Mesenchymal stem cell (in vitro differentiated cells and primary cell): Measurements from ENCODE around the gene UNC13D.
"Not testable (repeated sequence)": the region's sequence is repeated elsewhere in the genome, so short reads cannot be mapped to it uniquely, and the experiment has no call there.

ENCODE experiments used
- DNase-seq: peaks from one replicate; pipeline ENCODE4 v3.0.0-alpha.2; 2013
- H2AFZ ChIP-seq: one replicate; pipeline ENCODE4 v1.6.1; 2013; ENCODE audit warnings: low read depth, mild to moderate bottlenecking, control low read depth, inconsistent platforms, low read length, moderate library complexity
- H2AK5ac ChIP-seq: 2 replicates; pipeline ENCODE4 v1.6.1; 2013; ENCODE audit warnings: low read length, moderate library complexity, mild to moderate bottlenecking, inconsistent platforms; ENCODE audit not compliant: severe bottlenecking
- H2BK120ac ChIP-seq: one replicate; pipeline ENCODE4 v1.6.1; 2013; ENCODE audit warnings: low read depth, mild to moderate bottlenecking, inconsistent platforms, low read length, moderate library complexity
- H2BK12ac ChIP-seq, 2 experiments: one replicate each; pipeline ENCODE4 v1.6.1; 2013; ENCODE audit warnings: inconsistent platforms in 2 of 2, low read length in 2 of 2, mild to moderate bottlenecking in 2 of 2, moderate library complexity in 2 of 2, control low read depth in 1 of 2
- H2BK15ac ChIP-seq: one replicate; pipeline ENCODE4 v1.6.1; 2013; ENCODE audit warnings: mild to moderate bottlenecking, low read depth, inconsistent platforms; ENCODE audit not compliant: poor library complexity, severe bottlenecking
- H2BK5ac ChIP-seq: 2 replicates; pipeline ENCODE4 v1.6.1; 2013; ENCODE audit warnings: low read depth, mild to moderate bottlenecking, low read length, control low read depth, inconsistent platforms; ENCODE audit not compliant: poor library complexity, severe bottlenecking
- H3K14ac ChIP-seq, 2 experiments: one replicate each; pipeline ENCODE4 v1.6.1; 2013; ENCODE audit warnings: inconsistent platforms in 2 of 2, low read length in 2 of 2, control low read depth in 1 of 2, mild to moderate bottlenecking in 1 of 2, moderate library complexity in 1 of 2
- H3K18ac ChIP-seq, 2 experiments: one replicate each; pipeline ENCODE4 v1.6.1; 2013; ENCODE audit warnings: inconsistent platforms in 2 of 2, low read length in 2 of 2, control low read depth in 1 of 2, low read depth in 1 of 2, mild to moderate bottlenecking in 1 of 2
- H3K23ac ChIP-seq, 2 experiments: one replicate each; pipeline ENCODE4 v1.6.1; 2013; ENCODE audit warnings: inconsistent platforms in 2 of 2, low read length in 2 of 2, mild to moderate bottlenecking in 2 of 2, moderate library complexity in 2 of 2, control low read depth in 1 of 2
- H3K27ac ChIP-seq: 2 replicates; pipeline ENCODE4 v1.5.1; 2013; ENCODE audit warnings: mild to moderate bottlenecking, moderate library complexity, low read length, control low read depth, inconsistent platforms; ENCODE audit not compliant: poor library complexity, severe bottlenecking
- H3K27me3 ChIP-seq, 2 experiments: 2 replicates each; pipeline versions ENCODE4 v1.6.1 to v1.7.0; 2013; ENCODE audit warnings: low read length in 2 of 2, mild to moderate bottlenecking in 2 of 2, moderate library complexity in 2 of 2, control low read depth in 1 of 2, inconsistent platforms in 1 of 2; ENCODE audit not compliant: control insufficient read depth in 1 of 2, insufficient read depth in 1 of 2
- H3K36me3 ChIP-seq, 2 experiments: 2 replicates each; pipeline versions ENCODE4 v1.6.1 to v1.7.0; 2013; ENCODE audit warnings: low read length in 2 of 2, control low read depth in 1 of 2, inconsistent platforms in 1 of 2, low read depth in 1 of 2, mild to moderate bottlenecking in 1 of 2; ENCODE audit not compliant: insufficient read depth in 2 of 2, control insufficient read depth in 1 of 2
- H3K4ac ChIP-seq, 2 experiments: one replicate each; pipeline ENCODE4 v1.6.1; 2013; ENCODE audit warnings: inconsistent platforms in 2 of 2, low read length in 2 of 2, mild to moderate bottlenecking in 2 of 2, moderate library complexity in 2 of 2, control low read depth in 1 of 2, low read depth in 1 of 2
- H3K4me1 ChIP-seq: 2 replicates; pipeline ENCODE4 v1.6.1; 2013; ENCODE audit warnings: low read depth, low read length, control low read depth; ENCODE audit not compliant: control insufficient read depth, insufficient read depth
- H3K4me2 ChIP-seq: 2 replicates; pipeline ENCODE4 v1.6.1; 2013; ENCODE audit warnings: low read length, mild to moderate bottlenecking, inconsistent platforms; ENCODE audit not compliant: poor library complexity, severe bottlenecking
- H3K4me3 ChIP-seq, 2 experiments: 2 replicates each; pipeline versions ENCODE4 v1.5.1 to v1.7.0; 2013; ENCODE audit warnings: low read length in 2 of 2, mild to moderate bottlenecking in 2 of 2, control low read depth in 1 of 2, low read depth in 1 of 2; ENCODE audit not compliant: insufficient read depth in 1 of 2
- H3K79me1 ChIP-seq: replicated peaks from 2 replicates; pipeline ENCODE4 v1.6.1; 2013; ENCODE audit warnings: mild to moderate bottlenecking, control low read depth, low read length, inconsistent platforms; ENCODE audit not compliant: poor library complexity, severe bottlenecking
- H3K9ac ChIP-seq: 2 replicates; pipeline ENCODE4 v1.7.0; 2013; ENCODE audit warnings: mild to moderate bottlenecking, low read length, moderate library complexity
- H3K9me3 ChIP-seq: 2 replicates; pipeline ENCODE4 v1.7.0; 2013; ENCODE audit warnings: mild to moderate bottlenecking, low read length; ENCODE audit not compliant: control insufficient read depth
- H4K8ac ChIP-seq: one replicate; pipeline ENCODE4 v1.6.1; 2013; ENCODE audit warnings: inconsistent platforms, mild to moderate bottlenecking, low read length, moderate library complexity
- H4K91ac ChIP-seq: one replicate; pipeline ENCODE4 v1.6.1; 2013; ENCODE audit warnings: mild to moderate bottlenecking, low read length, inconsistent platforms
- WGBS: methylation state at CpG from one replicate; pipeline ENCODE4 v1.1.7; 2013; ENCODE audit warnings: mixed read lengths; 5-methylcytosine and 5-hydroxymethylcytosine counted together

Gene UNC13D

DNA sequence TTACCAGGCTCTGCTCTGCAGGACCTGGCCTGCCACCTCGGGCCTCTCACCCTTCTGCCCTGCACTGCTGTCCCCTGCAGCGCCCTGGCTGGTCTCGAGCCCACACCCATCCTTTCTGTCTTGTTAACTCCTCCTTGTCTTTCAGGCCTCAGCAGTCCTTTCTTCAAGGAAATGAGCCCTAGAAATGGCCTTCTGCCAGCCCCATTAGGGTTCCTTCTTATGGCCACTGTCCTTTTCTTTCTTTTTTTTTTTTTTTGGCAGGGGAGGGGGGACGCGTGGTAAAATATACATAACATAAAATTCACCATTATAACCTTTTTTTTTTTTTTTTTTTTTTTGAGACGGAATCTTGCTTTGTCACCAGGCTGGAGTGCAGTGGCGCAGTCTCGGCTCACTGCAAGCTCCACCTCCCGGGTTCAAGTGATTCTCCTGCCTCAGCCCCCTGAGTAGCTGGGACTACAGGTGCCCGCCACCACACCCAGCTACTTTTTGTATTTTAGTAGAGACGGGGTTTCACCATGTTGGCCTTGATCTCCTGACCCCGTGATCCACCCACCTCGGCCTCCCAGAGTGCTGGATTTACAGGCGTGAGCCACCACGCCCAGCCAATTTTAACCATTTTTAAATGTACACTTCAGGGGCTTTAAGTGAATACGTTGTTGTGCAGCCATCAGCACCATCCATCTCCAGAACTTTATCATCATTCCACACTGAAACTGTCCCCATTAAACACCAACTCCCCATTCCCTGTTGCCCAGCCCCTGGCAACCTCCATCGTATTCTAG is 21.4 kb upstream of the UNC13D start:
- H3K27ac ChIP-seq, H2BK15ac ChIP-seq, H3K9me3 ChIP-seq, DNase-seq, H3K79me1 ChIP-seq, H2BK5ac ChIP-seq, H3K23ac ChIP-seq, H3K36me3 ChIP-seq, H2AFZ ChIP-seq, H2AK5ac ChIP-seq, H3K4me1 ChIP-seq, H3K4me3 ChIP-seq, H3K27me3 ChIP-seq, H3K14ac ChIP-seq, H3K4me2 ChIP-seq: not testable (repeated sequence)
- peak overlapping the region; percentile 70 to 95 for H2BK12ac ChIP-seq
- peak overlapping the region; percentile 71 to 83 for H3K18ac ChIP-seq
- peak overlapping the region; percentile 82 for H4K8ac ChIP-seq
- H3K9ac ChIP-seq, result peak overlapping the region; percentile 69
- peak overlapping the region; percentile 75 for H2BK120ac ChIP-seq
- H4K91ac ChIP-seq, result peak overlapping the region; percentile 71
- WGBS, result 88% methylated on average over 14 of the region's 17 CpGs
- H3K4ac ChIP-seq, result peak overlapping the region; percentile 87 to 92

DNA sequence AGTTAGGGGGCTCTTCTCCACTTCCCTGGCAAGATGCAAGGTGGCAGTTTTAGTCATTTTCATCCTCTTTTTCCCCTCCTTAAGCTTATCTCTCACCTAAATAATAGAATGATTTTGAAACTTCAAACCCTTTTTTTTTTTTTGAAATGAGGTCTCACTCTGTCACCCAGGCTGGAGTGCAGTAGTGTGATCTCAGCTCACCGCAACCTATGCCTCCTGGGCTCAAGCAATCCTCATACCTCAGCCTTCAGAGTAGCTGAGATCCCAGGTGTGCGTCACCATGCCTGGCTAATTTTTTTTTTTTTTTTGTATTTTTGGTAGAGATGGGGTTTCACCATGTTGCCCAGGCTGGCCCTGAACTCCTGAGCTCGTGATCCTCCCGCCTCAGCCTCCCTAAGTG is 20.7 kb upstream of the UNC13D start:
- not testable (repeated sequence) for H3K27me3 ChIP-seq, H3K4me1 ChIP-seq, H3K14ac ChIP-seq, H2AFZ ChIP-seq, H3K4me3 ChIP-seq, H2AK5ac ChIP-seq, DNase-seq, H2BK15ac ChIP-seq, H3K9me3 ChIP-seq, H3K23ac ChIP-seq, H4K8ac ChIP-seq, H3K79me1 ChIP-seq, H3K36me3 ChIP-seq, H3K4me2 ChIP-seq, H2BK5ac ChIP-seq
- Histone ChIP-seq H3K27ac (peak overlapping the region; percentile 13), H2BK120ac (peak overlapping the region; percentile 75), H3K9ac (peak overlapping the region; percentile 69), H4K91ac (peak overlapping the region; percentile 71), H3K18ac (peak overlapping the region; percentile 71 to 83), H3K4ac (peak overlapping the region; percentile 87 to 92), H2BK12ac (peak overlapping the region; percentile 70 to 95)
- 93% methylated on average over 3 of the region's 4 CpGs for WGBS

- H3K27me3 ChIP-seq, result no peaks in the 10 kb centered on the region
- H3K27ac ChIP-seq, result peak overlapping the region; percentile 21
- no peaks in the 10 kb centered on the region for H3K79me1 ChIP-seq
- peak overlapping the region; percentile 36 for H3K4me2 ChIP-seq
- no peaks in the 10 kb centered on the region for H3K36me3 ChIP-seq
- no peak overlapping the region for H4K8ac ChIP-seq
- no peak overlapping the region for H3K23ac ChIP-seq
- peak overlapping the region in 1 of 2 experiments; percentile 16 for H3K18ac ChIP-seq
- peak overlapping the region; percentile 64 for H2BK120ac ChIP-seq
- peak; percentile 98 for DNase-seq
- WGBS, result 7% methylated on average over 8 of the region's 8 CpGs
- H2BK15ac ChIP-seq, result no peak overlapping the region
- no peak overlapping the region for H2AFZ ChIP-seq
- H2AK5ac ChIP-seq, result no peak overlapping the region
- peaks cover 6% of the 10 kb centered on the region for H3K4me1 ChIP-seq
- no peak overlapping the region for H3K4me3 ChIP-seq
- H3K9me3 ChIP-seq, result no peaks in the 10 kb centered on the region
- H2BK5ac ChIP-seq, result no peak overlapping the region
- H3K4ac ChIP-seq, result no peak overlapping the region
- no peak overlapping the region for H4K91ac ChIP-seq
- H2BK12ac ChIP-seq, result peak overlapping the region in 1 of 2 experiments; percentile 31
- H3K14ac ChIP-seq, result no peak overlapping the region
- H3K9ac ChIP-seq, result peak overlapping the region; percentile 69
Measured at GRCh38 chr17:75864448-75864871, 20.3 kb upstream of the UNC13D start.

- H4K8ac ChIP-seq, result no peak overlapping the region
- 73% methylated on average over 9 of the region's 9 CpGs for WGBS
Measured at GRCh38 chr17:75861927-75862317, 17.7 kb upstream of the UNC13D start.

More at GRCh38 chr17:75861927-75862317, 17.7 kb upstream of the UNC13D start:
- Histone ChIP-seq H3K27ac (no peak overlapping the region), H3K4me1 (peaks cover 6% of the 10 kb centered on the region), H3K27me3 (no peaks in the 10 kb centered on the region), H4K91ac (peak overlapping the region; percentile 1), H3K9ac (peak overlapping the region; percentile 48), H3K4me3 (no peak overlapping the region), H2AFZ (no peak overlapping the region), H3K23ac (no peak overlapping the region), H2AK5ac (no peak overlapping the region), H3K18ac (peak overlapping the region in 1 of 2 experiments; percentile 48), H2BK15ac (no peak overlapping the region), H3K4me2 (no peak overlapping the region), H2BK12ac (peak overlapping the region in 1 of 2 experiments; percentile 7), H2BK5ac (no peak overlapping the region), H3K9me3 (no peaks in the 10 kb centered on the region), H3K36me3 (no peaks in the 10 kb centered on the region), H3K4ac (peak overlapping the region in 1 of 2 experiments; percentile 17), H3K79me1 (no peaks in the 10 kb centered on the region), H3K14ac (no peak overlapping the region), H2BK120ac (no peak overlapping the region)
- peak; percentile 81 for DNase-seq
